ENCODE data around the gene IPMK.

DNA sequence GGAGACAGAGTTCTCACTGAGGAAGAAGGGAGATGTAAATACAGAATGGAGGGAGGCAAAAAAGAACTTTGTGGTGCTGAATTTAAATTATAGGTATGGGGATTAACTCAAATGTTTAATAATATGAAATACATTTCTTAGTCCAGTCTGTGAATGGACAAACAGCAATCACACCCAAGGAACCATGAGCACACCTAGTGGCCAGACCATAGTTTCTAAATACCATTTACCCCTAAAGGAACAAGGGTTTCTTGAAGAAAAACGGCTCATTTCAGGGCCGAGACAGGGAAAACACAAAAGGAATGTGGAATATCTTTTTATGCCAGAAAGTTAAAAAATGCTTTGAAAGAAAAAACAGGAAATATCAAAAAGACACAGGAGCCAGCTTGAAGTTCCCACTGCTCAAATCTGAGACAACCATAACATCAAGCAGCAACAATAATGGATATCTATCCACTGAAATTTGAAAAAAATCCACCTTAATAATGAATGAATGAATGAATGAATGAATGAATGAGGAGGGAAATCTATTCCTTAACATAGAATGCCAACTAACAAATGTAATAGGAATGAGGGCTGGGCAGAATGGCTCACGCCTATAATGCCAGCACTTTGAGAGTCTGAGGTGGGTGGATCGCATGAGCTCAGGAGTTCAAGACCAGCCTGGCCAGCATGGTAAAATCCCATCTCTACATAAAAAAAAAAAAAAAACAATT, 8.6 kb downstream of the IPMK start:
- TF ChIP-seq CTCF (conservative IDR thresholded peaks at IDR 0.05 in 1 of 2, IDR thresholded peaks at IDR 0.05 in 1 of 2; ENCODE audit: extremely low read depth in 1 of 2, insufficient read depth in 1 of 2, low read depth in 1 of 2, low read length in 2 of 2) (peak; percentile 32 to 33), EZH2 (IDR thresholded peaks at IDR 0.05; ENCODE audit: borderline replicate concordance, low read length) (no peak)
